HepG2 (cell line): ENCODE measurements around the gene ZNF281. TPM values are rescaled to one million over a fixed set of nuclear protein-coding genes. Genes with fewer than 3 reads are reported as not detected.

Experiments used
- ATAC-seq: fragments of 200-7000 bp; cut with Tn5 transposase; 3 replicates; pipeline ENCODE4 v1.9.1; 2020; ENCODE audit warnings: mild to moderate bottlenecking, moderate library complexity
- BruUV-seq: library from RNA; stranded (reverse); fragments of 400-500 nt; replicated peaks from 2 replicates; lab custom pipeline; 2021; lab: Mats Ljungman, UMichigan
- CTCF ChIA-PET: fragments of 300-600 bp; formaldehyde crosslinking; extraction: SDS; loops from one replicate; lab custom pipeline; 2021; ENCODE audit warnings: low total read pairs, inconsistent platforms, low intra/inter-chr PET ratio; lab: Yijun Ruan, JAX
- POLR2A ChIA-PET: fragments of 350-600 bp; sonication (Branson Sonifier 250); formaldehyde crosslinking; loops from one replicate; lab custom pipeline; 2020; ENCODE audit warnings: antibody characterized with exemption, inconsistent platforms; lab: Yijun Ruan, JAX
- DNase-seq: peaks from one replicate; pipeline ENCODE4 v3.0.0-alpha.2; 2015; ENCODE audit warnings: low spot score
- FAIRE-seq: peaks from 3 replicates; lab custom pipeline; 2011; peaks lifted over from hg19 to GRCh38; lab: Jason Lieb, UNC
- H2AFZ ChIP-seq: one replicate; pipeline ENCODE4 v1.6.1; 2011; ENCODE audit warnings: low read length, inconsistent platforms
- H3K27ac ChIP-seq: fragments of 300-600 bp; 3 replicates; pipeline ENCODE4 v1.8.0; 2011; ENCODE audit warnings: mixed run types, mild to moderate bottlenecking, mixed read lengths, low read length, inconsistent platforms; ENCODE audit not compliant: insufficient read depth; ENCODE audit errors: extremely low read length
- H3K27me3 ChIP-seq, 2 experiments: fragments of 200-600 bp in 1 of 2; 2 replicates in 1 of 2; 3 replicates in 1 of 2; pipeline versions ENCODE4 v1.6.0 to v1.8.0; 2011; ENCODE audit warnings: low read length in 2 of 2, mild to moderate bottlenecking in 2 of 2, moderate library complexity in 2 of 2, inconsistent platforms in 1 of 2; ENCODE audit not compliant: insufficient read depth in 2 of 2, control insufficient read depth in 1 of 2
- H3K36me3 ChIP-seq, 2 experiments: fragments of 200-600 bp in 1 of 2; replicated peaks in 1 of 2; 2 replicates in 1 of 2; 3 replicates in 1 of 2; pipeline versions ENCODE4 v1.5.1 to v1.8.0; 2011; ENCODE audit warnings: low read length in 2 of 2, inconsistent platforms in 1 of 2; ENCODE audit not compliant: insufficient read depth in 2 of 2, control insufficient read depth in 1 of 2
- H3K4me1 ChIP-seq: 2 replicates; pipeline ENCODE4 v1.5.1; 2012; ENCODE audit warnings: low read length, inconsistent platforms; ENCODE audit not compliant: insufficient read depth
- H3K4me2 ChIP-seq: 2 replicates; pipeline ENCODE4 v1.6.0; 2011; ENCODE audit warnings: low read depth, low read length, inconsistent platforms
- H3K4me3 ChIP-seq, 3 experiments: fragments of 200-600 bp in 1 of 3; sonication (generic), shearing (Covaris generic) in 1 of 3; replicated peaks in 1 of 3; 2 replicates each; pipeline ENCODE4 v1.5.1; 2011 to 2016; ENCODE audit warnings: low read length in 3 of 3, inconsistent platforms in 2 of 3, low read depth in 2 of 3, mild to moderate bottlenecking in 2 of 3, control low read depth in 1 of 3, mixed read lengths in 1 of 3; ENCODE audit not compliant: insufficient read depth in 1 of 3
- H3K79me2 ChIP-seq: one replicate; pipeline ENCODE4 v1.6.1; 2011; ENCODE audit warnings: low read length, inconsistent platforms; ENCODE audit not compliant: insufficient read depth
- H3K9ac ChIP-seq: 2 replicates; pipeline ENCODE4 v1.6.0; 2011; ENCODE audit warnings: mild to moderate bottlenecking, low read depth, low read length, inconsistent platforms; ENCODE audit not compliant: insufficient read depth
- H3K9me3 ChIP-seq: 2 replicates; pipeline ENCODE4 v1.5.1; 2012; ENCODE audit warnings: mild to moderate bottlenecking, low read length
- H4K20me1 ChIP-seq: 2 replicates; pipeline ENCODE4 v1.6.0; 2011; ENCODE audit warnings: inconsistent platforms, mild to moderate bottlenecking, low read length, moderate library complexity; ENCODE audit not compliant: insufficient read depth
- ATF3 ChIP-seq: sonication (generic); formaldehyde crosslinking; IDR thresholded peaks from 2 replicates; pipeline ENCODE4 v1.4.0; 2020; ENCODE audit warnings: missing genetic modification reagents
- ATRX ChIP-seq: sonication (generic); formaldehyde crosslinking; IDR thresholded peaks from 2 replicates; pipeline ENCODE4 v1.4.0; 2020; ENCODE audit warnings: missing genetic modification reagents, borderline replicate concordance
- CSRNP2 ChIP-seq: sonication (generic); formaldehyde crosslinking; conservative IDR thresholded peaks from 2 replicates; pipeline ENCODE4 v1.8.0; 2022; ENCODE audit warnings: low read depth, missing genetic modification reagents
- ISL2 ChIP-seq: sonication (generic); formaldehyde crosslinking; IDR thresholded peaks from 2 replicates; pipeline ENCODE4 v1.5.0; 2020; ENCODE audit warnings: missing genetic modification reagents
- KLF16 ChIP-seq, 2 experiments: sonication (generic) in 1 of 2; formaldehyde crosslinking in 1 of 2; IDR thresholded peaks; 2 replicates each; pipeline versions ENCODE4 v1.6.1 to v1.8.0; 2016 to 2023; ENCODE audit warnings: missing genetic modification reagents in 2 of 2, missing compliant biosample characterization in 1 of 2
- NCOA1 ChIP-seq: sonication (generic); formaldehyde crosslinking; IDR thresholded peaks from 2 replicates; pipeline ENCODE4 v1.9.0; 2021; ENCODE audit warnings: missing genetic modification reagents
- WGBS: methylation state at CpG from one replicate; pipeline ENCODE4 v1.1.6; 2017; ENCODE audit warnings: low lambda C conversion rate; 5-methylcytosine and 5-hydroxymethylcytosine counted together
- in situ Hi-C: cut with HindIII; loops from 2 replicates; pipeline ENCODE4 v1.10.0; 2017; ENCODE audit warnings: low pct_unique_long_range_greater_than_20kb; ENCODE audit not compliant: extremely low pct_ligation_motif_present
- intact Hi-C: fragments of 100-400 bp; cut with micrococcal nuclease; formaldehyde crosslinking; loops from one replicate; pipeline ENCODE4 v1.10.0; 2022; ENCODE audit not compliant: unreplicated experiment
- polyA plus RNA-seq, 8 experiments: library from polyadenylated mRNA; depleted of rRNA in 3 of 8; stranded (reverse) in 7 of 8; unstranded in 1 of 8; fragments of >200 nt; fragmentation: Illumina TruSeq in 4 of 8; extraction: Trizol in 4 of 8; gene quantifications; 2 replicates each; pipeline versions ENCODE4 v1.2.1 to v1.2.3, GENCODE V29; 2011 to 2016; ENCODE audit warnings: low read depth in 4 of 8, missing spikeins in 1 of 8, mixed read lengths in 1 of 8; ENCODE audit not compliant: insufficient read depth in 1 of 8
- total RNA-seq, 5 experiments: library from RNA; depleted of rRNA; stranded (reverse); fragments of >200 nt; fragmentation: Illumina TruSeq; extraction: Trizol; gene quantifications; 2 replicates each; pipeline ENCODE4 v1.2.3, GENCODE V29; 2016; ENCODE audit warnings: low read depth in 1 of 5
- TF ChIP-seq, protein P1 (sequence below): sonication (generic); formaldehyde crosslinking; IDR thresholded peaks from 2 replicates; pipeline ENCODE4 v1.9.0; 2021; ENCODE audit warnings: missing genetic modification reagents, mild to moderate bottlenecking, borderline replicate concordance
- TF ChIP-seq, protein P2 (sequence below): sonication (generic); formaldehyde crosslinking; IDR thresholded peaks from 2 replicates; pipeline ENCODE4 v1.5.1; 2020; ENCODE audit warnings: missing genetic modification reagents, mild to moderate bottlenecking, borderline replicate concordance

The ZNF281 gene
- total and polyA plus RNA-seq, 2 of the 13 experiments (the other 11 are each of a cell fraction or from before 2014, with no cell fraction given): 7.7 to 20.6 TPM

DNA sequence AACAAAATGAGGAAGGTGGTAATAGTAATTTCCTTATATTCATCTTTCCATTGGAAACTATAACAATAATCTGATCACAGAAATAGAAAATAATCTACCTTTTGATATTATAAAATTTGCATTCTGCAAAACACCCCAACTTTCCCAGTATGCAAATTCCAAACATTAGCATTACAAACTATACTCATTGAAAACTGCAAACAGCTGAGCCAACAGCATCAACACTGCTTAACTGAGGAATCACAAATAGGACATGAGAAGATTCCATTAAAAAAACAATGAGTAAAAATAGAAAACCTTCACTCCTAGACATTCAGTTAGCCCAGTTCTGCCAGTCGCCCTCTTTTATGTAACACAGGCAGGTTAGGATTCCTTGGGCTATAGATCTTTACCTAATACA, 18.1 kb downstream of the ZNF281 start:
- DNase-seq: no peak
- no peaks in the 10 kb centered on the region; a peak in 1 of 5 replicates for H3K36me3 ChIP-seq
- no peak overlapping the region for H3K4me2 ChIP-seq
- intact Hi-C loops (no loop called here), in situ Hi-C loops (no loop called here)
- H3K9me3 ChIP-seq: no peaks in the 10 kb centered on the region
- CTCF ChIA-PET: no interaction called here
- H3K27me3 ChIP-seq: no peaks in the 10 kb centered on the region
- TF ChIP-seq ATRX (CRISPR knock-in tag) (no peak), KLF16 (CRISPR knock-in tag; IDR thresholded peaks at IDR 0.05) (no peak), CSRNP2 (no peak), ATF3 (CRISPR knock-in tag) (no peak), ISL2 (CRISPR knock-in tag) (no peak), NCOA1 (CRISPR knock-in tag) (no peak)
- TF ChIP-seq, protein P1, sequence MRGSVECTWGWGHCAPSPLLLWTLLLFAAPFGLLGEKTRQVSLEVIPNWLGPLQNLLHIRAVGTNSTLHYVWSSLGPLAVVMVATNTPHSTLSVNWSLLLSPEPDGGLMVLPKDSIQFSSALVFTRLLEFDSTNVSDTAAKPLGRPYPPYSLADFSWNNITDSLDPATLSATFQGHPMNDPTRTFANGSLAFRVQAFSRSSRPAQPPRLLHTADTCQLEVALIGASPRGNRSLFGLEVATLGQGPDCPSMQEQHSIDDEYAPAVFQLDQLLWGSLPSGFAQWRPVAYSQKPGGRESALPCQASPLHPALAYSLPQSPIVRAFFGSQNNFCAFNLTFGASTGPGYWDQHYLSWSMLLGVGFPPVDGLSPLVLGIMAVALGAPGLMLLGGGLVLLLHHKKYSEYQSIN: no peak
- TF ChIP-seq, protein P2, sequence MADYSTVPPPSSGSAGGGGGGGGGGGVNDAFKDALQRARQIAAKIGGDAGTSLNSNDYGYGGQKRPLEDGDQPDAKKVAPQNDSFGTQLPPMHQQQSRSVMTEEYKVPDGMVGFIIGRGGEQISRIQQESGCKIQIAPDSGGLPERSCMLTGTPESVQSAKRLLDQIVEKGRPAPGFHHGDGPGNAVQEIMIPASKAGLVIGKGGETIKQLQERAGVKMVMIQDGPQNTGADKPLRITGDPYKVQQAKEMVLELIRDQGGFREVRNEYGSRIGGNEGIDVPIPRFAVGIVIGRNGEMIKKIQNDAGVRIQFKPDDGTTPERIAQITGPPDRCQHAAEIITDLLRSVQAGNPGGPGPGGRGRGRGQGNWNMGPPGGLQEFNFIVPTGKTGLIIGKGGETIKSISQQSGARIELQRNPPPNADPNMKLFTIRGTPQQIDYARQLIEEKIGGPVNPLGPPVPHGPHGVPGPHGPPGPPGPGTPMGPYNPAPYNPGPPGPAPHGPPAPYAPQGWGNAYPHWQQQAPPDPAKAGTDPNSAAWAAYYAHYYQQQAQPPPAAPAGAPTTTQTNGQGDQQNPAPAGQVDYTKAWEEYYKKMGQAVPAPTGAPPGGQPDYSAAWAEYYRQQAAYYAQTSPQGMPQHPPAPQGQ (CRISPR knock-in tag): no peak
- ATAC-seq: no peak
- H3K27ac ChIP-seq: no peak overlapping the region
- H3K4me1 ChIP-seq: no peaks in the 10 kb centered on the region
- 96% methylated on average over 1 of the region's 1 CpG for WGBS
- no peak overlapping the region for H2AFZ ChIP-seq
- POLR2A ChIA-PET: no interaction called here
- no peak overlapping the region for H3K9ac ChIP-seq
- H3K79me2 ChIP-seq: no peaks in the 10 kb centered on the region
- BruUV-seq: no TSS peak
- no peaks in the 10 kb centered on the region for H4K20me1 ChIP-seq
- H3K4me3 ChIP-seq: no peak overlapping the region
- FAIRE-seq: no peak
